Activated naive CD4-positive, alpha-beta T cell treated with anti-CD3 and anti-CD28 coated beads for 36 hours (primary cell): ENCODE data around the gene PAH. TPM values are rescaled to one million over a fixed set of nuclear protein-coding genes. Genes with fewer than 3 reads are reported as not detected.
A peak's percentile ranks its signal among the peaks of the same experiment; 100 is the strongest.
"Not testable (repeated sequence)": the region's sequence is repeated elsewhere in the genome, so short reads cannot be mapped to it uniquely, and the experiment has no call there.

Source experiments
- CTCF ChIA-PET: fragments of 350-600 bp; sonication (Branson Sonifier 250); formaldehyde crosslinking; loops from one replicate; lab custom pipeline; 2021; ENCODE audit warnings: antibody characterized with exemption; lab: Charles Lee
- DNase-seq: peaks from one replicate; pipeline ENCODE4 v3.0.0-alpha.2; 2020
- H3K27ac Mint-ChIP-seq: one replicate; pipeline ENCODE4 v1.8.0; 2021; ENCODE audit warnings: mild to moderate bottlenecking, mixed read lengths
- H3K27me3 Mint-ChIP-seq: one replicate; pipeline ENCODE4 v1.8.0; 2021; ENCODE audit warnings: low read depth, mixed read lengths
- H3K36me3 Mint-ChIP-seq: one replicate; pipeline ENCODE4 v1.8.0; 2021; ENCODE audit warnings: low read depth, mixed read lengths
- H3K4me1 Mint-ChIP-seq: one replicate; pipeline ENCODE4 v1.8.0; 2021; ENCODE audit warnings: low read depth, mixed read lengths
- H3K4me3 Mint-ChIP-seq: one replicate; pipeline ENCODE4 v1.8.0; 2021; ENCODE audit warnings: mild to moderate bottlenecking, moderate library complexity, mixed read lengths
- H3K9me3 Mint-ChIP-seq: one replicate; pipeline ENCODE4 v1.8.0; 2021; ENCODE audit warnings: mixed read lengths
- intact Hi-C: fragments of 100-400 bp; cut with micrococcal nuclease; formaldehyde crosslinking; loops from one replicate; pipeline ENCODE4 v1.15.1; 2023
- total RNA-seq, 2 experiments: library from RNA; stranded (reverse); gene quantifications; one replicate each; pipeline ENCODE4 v1.2.3, GENCODE V29; 2021

The PAH gene
- total RNA-seq, 2 experiments from 2014 or later: not detected

- H3K4me1 Mint-ChIP-seq: no peaks in the 10 kb centered on the region
- H3K27ac Mint-ChIP-seq: no peak overlapping the region
- no peak overlapping the region for H3K4me3 Mint-ChIP-seq
- no peaks in the 10 kb centered on the region for H3K36me3 Mint-ChIP-seq
- H3K9me3 Mint-ChIP-seq: no peaks in the 10 kb centered on the region
- CTCF ChIA-PET: no interaction called here
- intact Hi-C loops: no loop called here
- DNase-seq: no peak
- peaks cover 13% of the 10 kb centered on the region for H3K27me3 Mint-ChIP-seq
Observed at GRCh38 chr12:102847131-102847530, 69.9 kb downstream of the PAH start.

DNA sequence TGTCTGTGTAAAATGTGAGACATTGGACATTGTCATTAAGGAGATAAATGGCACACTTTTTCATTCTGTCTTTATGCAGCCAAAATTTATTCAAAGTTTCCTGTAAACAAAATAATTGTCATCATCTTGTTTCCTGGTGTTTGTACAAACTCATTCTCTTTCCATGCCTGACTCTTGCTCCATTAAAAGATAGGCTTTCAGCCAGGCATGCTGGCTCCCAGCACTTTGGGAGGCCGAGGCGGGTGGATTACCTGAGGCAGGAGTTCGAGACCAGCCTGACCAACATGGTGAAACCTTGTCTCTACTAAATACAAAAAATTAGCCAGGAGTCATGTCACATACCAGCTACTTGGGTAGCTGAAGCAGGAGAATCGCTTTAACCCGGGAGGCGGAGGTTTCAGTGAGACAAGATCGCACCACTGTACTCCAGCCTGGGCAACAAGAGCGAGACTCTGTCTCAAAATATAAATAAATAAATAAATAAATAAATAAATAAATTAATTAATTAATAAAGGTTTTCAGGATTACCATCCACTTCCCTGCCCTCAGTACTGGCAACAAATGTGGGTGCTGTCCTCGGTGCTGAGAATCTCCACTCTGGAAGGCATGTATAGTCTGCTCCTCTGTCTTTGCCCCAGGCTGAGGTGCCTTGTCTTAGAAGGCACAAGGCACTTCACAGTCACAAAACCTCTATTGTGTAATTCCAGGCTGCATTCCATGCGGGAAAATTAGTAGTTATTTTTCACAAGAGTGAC lies 83.2 kb downstream of the PAH start:
- Mint-ChIP-seq H3K4me1 (no peaks in the 10 kb centered on the region), H3K27me3 (no peaks in the 10 kb centered on the region), H3K36me3 (no peaks in the 10 kb centered on the region), H3K9me3 (no peaks in the 10 kb centered on the region), H3K27ac (no peak overlapping the region), H3K4me3 (no peak overlapping the region)
- CTCF ChIA-PET: no interaction called here
- intact Hi-C loops: no loop called here
- peak; percentile 16 for DNase-seq

- H3K36me3 Mint-ChIP-seq, intact Hi-C loops, H3K27ac Mint-ChIP-seq, H3K9me3 Mint-ChIP-seq, H3K27me3 Mint-ChIP-seq, CTCF ChIA-PET, DNase-seq, H3K4me3 Mint-ChIP-seq, H3K4me1 Mint-ChIP-seq: not testable (repeated sequence)
Observed at GRCh38 chr12:102832826-102833225, 84.2 kb downstream of the PAH start.

DNA sequence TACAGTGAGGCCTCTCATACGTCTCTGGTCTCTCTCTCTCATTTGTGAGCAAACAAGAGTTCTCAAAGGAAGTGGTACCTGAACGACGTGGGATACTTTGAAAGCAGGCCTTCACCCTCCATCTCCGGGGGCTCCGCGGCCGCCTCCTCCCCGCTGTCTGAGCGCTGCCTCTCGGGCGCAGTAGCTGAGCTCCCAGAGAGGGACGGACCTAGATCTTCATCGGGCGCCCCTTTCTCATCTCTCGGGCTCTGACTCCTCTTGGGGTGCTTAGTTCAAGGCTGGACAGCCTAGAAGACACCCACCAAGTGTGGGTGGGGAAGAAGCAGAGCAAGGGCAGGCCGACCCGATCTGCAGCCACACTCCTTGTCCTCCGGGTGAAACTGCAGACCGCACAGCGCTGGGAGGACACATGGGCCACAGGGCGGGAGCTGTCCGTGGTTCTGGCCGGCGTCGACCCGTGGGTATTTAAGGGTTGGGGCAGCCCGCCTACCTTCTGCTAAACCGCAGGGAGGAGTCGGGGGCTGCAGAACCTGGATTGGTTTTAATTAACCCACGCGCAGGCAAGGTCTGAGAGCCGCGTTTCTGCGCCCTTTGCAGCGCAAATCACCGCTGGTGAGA lies 92.7 kb downstream of the PAH start:
- no peak overlapping the region for H3K27ac Mint-ChIP-seq
- DNase-seq: peak; percentile 31
- intact Hi-C loops: no loop called here
- CTCF ChIA-PET: interaction anchor here (1.1 kb wide), 1 partner anchor 12 kb away, joined by 3 read pairs; no protein-coding TSS in a partner anchor
- H3K9me3 Mint-ChIP-seq: no peaks in the 10 kb centered on the region
- no peaks in the 10 kb centered on the region for H3K4me1 Mint-ChIP-seq
- H3K27me3 Mint-ChIP-seq: peaks cover 20% of the 10 kb centered on the region
- no peaks in the 10 kb centered on the region for H3K36me3 Mint-ChIP-seq
- no peak overlapping the region for H3K4me3 Mint-ChIP-seq

GRCh38 chr12:102821149-102821548 lies 95.9 kb downstream of the PAH start:
- no peak for DNase-seq
- Mint-ChIP-seq H3K27ac (no peak overlapping the region), H3K4me1 (no peaks in the 10 kb centered on the region), H3K4me3 (no peak overlapping the region), H3K9me3 (no peaks in the 10 kb centered on the region), H3K27me3 (peaks cover 30% of the 10 kb centered on the region), H3K36me3 (no peaks in the 10 kb centered on the region)
- intact Hi-C loops: no loop called here
- CTCF ChIA-PET: interaction anchor here (0.7 to 1.4 kb wide), 2 partner anchors 58 to 1130 kb away, joined by 5 to 6 read pairs; no protein-coding TSS in a partner anchor

- Mint-ChIP-seq H3K4me3 (no peak overlapping the region), H3K27ac (no peak overlapping the region), H3K4me1 (no peaks in the 10 kb centered on the region), H3K9me3 (no peaks in the 10 kb centered on the region), H3K36me3 (no peaks in the 10 kb centered on the region), H3K27me3 (peaks cover 29% of the 10 kb centered on the region)
- DNase-seq: no peak
- intact Hi-C loops: loop anchor here (5.0 to 10.0 kb wide), 2 partner anchors 60 to 722 kb away; no protein-coding TSS in a partner anchor
- CTCF ChIA-PET: interaction anchor here (1.3 to 1.4 kb wide), 2 partner anchors 17 to 881 kb away, joined by 3 read pairs; no protein-coding TSS in a partner anchor
Observed at GRCh38 chr12:102816816-102817434, 100.1 kb downstream of the PAH start.

DNA sequence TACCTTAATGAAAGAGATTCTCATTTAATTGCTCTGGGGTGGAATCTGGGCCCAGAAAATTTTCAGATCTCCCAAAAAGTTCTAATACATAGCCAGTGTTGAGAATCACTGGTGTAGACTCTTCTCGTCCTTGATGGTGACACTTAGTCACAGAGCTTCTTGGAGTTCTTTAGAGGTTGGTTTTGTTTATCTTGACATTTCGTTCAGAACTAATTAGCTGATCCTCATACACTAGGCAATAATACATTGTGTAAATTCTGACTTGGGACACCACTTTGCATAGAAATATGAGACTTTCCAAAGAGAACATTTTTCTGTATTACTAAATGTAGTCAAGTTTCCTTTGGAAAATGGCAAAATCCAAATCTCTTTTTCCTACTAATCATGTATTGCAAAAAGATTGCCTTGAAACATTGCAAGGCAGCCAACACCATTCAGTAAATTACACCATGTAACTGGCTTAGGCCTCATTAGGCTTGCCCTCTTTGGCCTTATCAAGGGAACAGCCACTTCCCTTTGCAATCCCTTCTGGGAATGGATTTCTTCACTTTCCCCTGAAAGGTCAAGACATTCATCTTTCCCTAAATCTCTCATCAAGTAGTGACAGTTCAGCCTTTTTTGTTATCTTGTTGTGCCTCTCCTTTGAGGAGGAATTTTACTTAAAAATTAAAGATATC lies 102.2 kb downstream of the PAH start:
- CTCF ChIA-PET: no interaction called here
- Mint-ChIP-seq H3K9me3 (no peaks in the 10 kb centered on the region), H3K27ac (no peak overlapping the region), H3K4me3 (no peak overlapping the region), H3K4me1 (no peaks in the 10 kb centered on the region), H3K27me3 (peaks cover 24% of the 10 kb centered on the region), H3K36me3 (no peaks in the 10 kb centered on the region)
- intact Hi-C loops: loop anchor here (5.0 to 10.0 kb wide), 3 partner anchors 62 to 898 kb away; no protein-coding TSS in a partner anchor
- DNase-seq: no peak

- DNase-seq: no peak
- Mint-ChIP-seq H3K4me3 (no peak overlapping the region), H3K9me3 (no peaks in the 10 kb centered on the region), H3K27me3 (peaks cover 16% of the 10 kb centered on the region), H3K27ac (no peak overlapping the region), H3K36me3 (no peaks in the 10 kb centered on the region), H3K4me1 (no peaks in the 10 kb centered on the region)
- CTCF ChIA-PET: interaction anchor here (0.9 kb wide), 2 partner anchors 12 to 67 kb away, joined by 3 to 4 read pairs; no protein-coding TSS in a partner anchor
- intact Hi-C loops: loop anchor here (5.0 to 10.0 kb wide), 2 partner anchors 718 to 895 kb away; no protein-coding TSS in a partner anchor
Observed at GRCh38 chr12:102812344-102812743, 104.7 kb downstream of the PAH start.

- CTCF ChIA-PET: interaction anchor here (0.6 to 1.4 kb wide), 13 partner anchors 16 to 831 kb away, joined by 3 to 9 read pairs (median 3); no protein-coding TSS in a partner anchor
- no peak overlapping the region for H3K4me3 Mint-ChIP-seq
- no peaks in the 10 kb centered on the region for H3K9me3 Mint-ChIP-seq
- H3K4me1 Mint-ChIP-seq: no peaks in the 10 kb centered on the region
- H3K27ac Mint-ChIP-seq: no peak overlapping the region
- intact Hi-C loops: loop anchor here (2.0 to 10.0 kb wide), 3 partner anchors 716 to 894 kb away; no protein-coding TSS in a partner anchor
- H3K27me3 Mint-ChIP-seq: peaks cover 12% of the 10 kb centered on the region
- peak; percentile 35 for DNase-seq
- no peaks in the 10 kb centered on the region for H3K36me3 Mint-ChIP-seq
Observed at GRCh38 chr12:102811110-102811737, 105.8 kb downstream of the PAH start.

DNA sequence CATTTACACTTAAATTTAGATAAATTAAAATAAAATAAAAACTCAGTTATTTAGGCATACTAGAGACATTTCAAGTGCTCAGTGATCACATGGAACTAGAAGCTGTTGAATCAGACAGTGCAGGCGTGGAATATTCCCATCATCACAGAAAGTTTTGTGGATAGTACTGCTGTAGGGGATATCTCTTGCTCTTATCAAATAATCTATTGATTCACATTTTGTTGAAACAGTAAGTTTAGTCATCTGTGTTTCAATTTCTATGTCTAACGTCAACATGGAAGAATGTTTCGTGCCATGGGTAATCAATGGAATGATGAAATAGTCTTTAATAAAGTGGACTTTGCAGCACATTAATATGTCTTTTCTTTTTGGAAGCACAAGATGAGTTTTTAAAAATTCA lies 108.6 kb downstream of the PAH start:
- Mint-ChIP-seq H3K36me3 (no peaks in the 10 kb centered on the region), H3K27ac (no peak overlapping the region), H3K4me3 (no peak overlapping the region), H3K27me3 (peaks cover 8% of the 10 kb centered on the region), H3K4me1 (no peaks in the 10 kb centered on the region), H3K9me3 (no peaks in the 10 kb centered on the region)
- CTCF ChIA-PET: no interaction called here
- no peak for DNase-seq
- intact Hi-C loops: no loop called here

DNA sequence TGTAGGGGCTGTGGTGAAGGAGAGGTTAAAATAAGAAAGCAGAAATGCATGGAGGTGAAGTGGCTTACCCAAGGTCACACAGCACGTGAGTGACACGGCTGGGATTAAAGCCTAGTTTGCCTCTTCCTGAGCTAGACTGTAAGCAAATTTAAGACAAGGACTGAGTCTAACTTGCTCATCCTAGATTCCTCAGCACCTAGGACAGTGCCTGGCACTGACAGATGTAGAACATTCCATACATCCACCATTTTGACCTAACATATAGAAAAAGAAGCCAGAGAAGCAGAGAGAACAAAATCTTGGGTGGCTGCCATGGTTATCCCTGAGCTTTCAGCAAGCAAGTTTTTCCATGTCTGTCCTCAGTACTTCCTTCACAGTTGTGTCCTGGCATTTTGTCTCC lies 110.5 kb downstream of the PAH start:
- no peak overlapping the region for H3K27ac Mint-ChIP-seq
- peaks cover 4% of the 10 kb centered on the region for H3K27me3 Mint-ChIP-seq
- no peak for DNase-seq
- intact Hi-C loops: no loop called here
- CTCF ChIA-PET: no interaction called here
- no peaks in the 10 kb centered on the region for H3K9me3 Mint-ChIP-seq
- no peak overlapping the region for H3K4me3 Mint-ChIP-seq
- H3K4me1 Mint-ChIP-seq: no peaks in the 10 kb centered on the region
- H3K36me3 Mint-ChIP-seq: no peaks in the 10 kb centered on the region
